ENCODE measurements around the gene GNA15.

GNA15 gene

DNA sequence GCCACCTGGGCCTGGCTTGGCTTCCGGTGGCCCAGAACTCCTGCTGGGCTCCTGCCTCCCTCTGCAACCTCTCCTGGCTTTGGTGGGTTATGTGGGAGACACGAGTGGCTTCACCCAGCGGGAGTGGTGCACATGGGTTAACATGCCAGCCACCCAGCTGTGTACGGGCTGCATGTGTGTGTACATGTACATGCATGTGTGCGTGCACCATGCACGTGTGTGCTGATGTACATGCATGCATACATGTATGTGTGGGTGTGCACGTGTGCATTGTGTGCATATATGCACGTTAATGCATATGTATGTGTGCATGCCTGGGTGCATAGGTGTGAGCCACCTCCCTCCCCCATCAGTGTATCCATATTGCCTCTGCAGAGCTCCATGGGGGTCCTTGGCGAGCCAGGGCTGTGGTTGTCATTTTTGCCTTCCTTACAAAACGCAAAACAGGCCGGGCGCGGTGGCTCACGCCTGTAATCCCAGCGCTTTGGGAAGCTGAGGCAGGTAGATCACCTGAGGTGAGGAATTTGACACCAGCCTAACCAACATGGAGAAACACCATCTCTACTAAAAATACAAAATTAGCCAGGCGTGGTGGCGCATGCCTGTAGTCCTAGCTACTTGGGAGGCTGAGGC lies 29.2 kb upstream of the GNA15 start:
- DNase-seq = no peak
- WGBS (ENCODE audit: insufficient coverage) = 96% methylated on average over 11 of the region's 17 CpGs
- H3K4me3 ChIP-seq (ENCODE audit: control insufficient read depth in 1 of 7, extremely low read depth in 1 of 7, insufficient read depth in 4 of 7, low read depth in 2 of 7, low read length in 6 of 7) = no peak overlapping the region
- no peaks in the 10 kb centered on the region for H3K9me3 ChIP-seq (ENCODE audit: control extremely low read depth in 1 of 5, control insufficient read depth in 4 of 5, insufficient read depth in 2 of 5, low read depth in 1 of 5, low read length in 4 of 5)
- peaks cover 0 to 31% (median 6%) of the 10 kb centered on the region in 4 experiments for H3K4me1 ChIP-seq (ENCODE audit: control extremely low read depth in 1 of 4, control insufficient read depth in 4 of 4, insufficient read depth in 4 of 4, low read length in 3 of 4)
- H3K27me3 ChIP-seq (replicated peaks in 2 of 5; ENCODE audit: control insufficient read depth in 4 of 5, insufficient read depth in 5 of 5, low read length in 4 of 5) = no peaks in the 10 kb centered on the region
- H3K27ac ChIP-seq (ENCODE audit: insufficient read depth in 1 of 2, low read depth in 1 of 2, low read length in 2 of 2, poor library complexity in 1 of 2, severe bottlenecking in 2 of 2) = no peak overlapping the region
- peaks cover 0 to 2% (median 0%) of the 10 kb centered on the region in 4 experiments for H3K36me3 ChIP-seq (ENCODE audit: control insufficient read depth in 4 of 4, insufficient read depth in 4 of 4, low read length in 3 of 4)
- ChIA-PET POLR2A (interaction anchor here (1.1 kb wide), 1 partner anchor 26 kb away, joined by 4 read pairs; no protein-coding TSS in a partner anchor), CTCF (interaction anchor here (1.2 to 12.3 kb wide), 8 partner anchors 8 to 155 kb away, joined by 3 to 134 read pairs (median 20); no protein-coding TSS in a partner anchor)

DNA sequence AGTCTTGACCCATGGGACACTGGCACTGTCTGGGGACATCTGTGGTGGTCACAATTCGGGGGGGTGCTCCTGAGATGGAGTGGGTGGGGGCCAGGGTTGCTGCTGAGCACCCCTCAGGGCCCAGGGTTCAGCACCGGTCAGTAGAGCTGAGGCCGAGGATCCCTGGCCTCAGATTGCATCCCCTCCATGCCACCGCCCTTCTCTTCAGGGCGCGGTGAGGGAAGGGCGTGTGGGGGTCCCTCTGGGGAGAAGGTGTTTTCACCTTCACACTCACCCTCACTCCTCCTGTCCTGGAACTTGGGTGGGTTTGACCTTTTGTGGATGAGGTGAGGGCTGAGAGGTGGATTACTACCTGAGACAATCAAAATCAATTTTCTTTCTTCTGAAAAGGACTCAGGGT lies 28.2 kb upstream of the GNA15 start:
- DNase-seq = no peak
- Histone ChIP-seq H3K4me3 (ENCODE audit: control insufficient read depth in 1 of 7, extremely low read depth in 1 of 7, insufficient read depth in 4 of 7, low read depth in 2 of 7, low read length in 6 of 7) (no peak overlapping the region), H3K36me3 (ENCODE audit: control insufficient read depth in 4 of 4, insufficient read depth in 4 of 4, low read length in 3 of 4) (peaks cover 0 to 4% (median under 1%) of the 10 kb centered on the region in 4 experiments), H3K27me3 (replicated peaks in 2 of 5; ENCODE audit: control insufficient read depth in 4 of 5, insufficient read depth in 5 of 5, low read length in 4 of 5) (no peaks in the 10 kb centered on the region), H3K9me3 (ENCODE audit: control extremely low read depth in 1 of 5, control insufficient read depth in 4 of 5, insufficient read depth in 2 of 5, low read depth in 1 of 5, low read length in 4 of 5) (no peaks in the 10 kb centered on the region), H3K4me1 (ENCODE audit: control extremely low read depth in 1 of 4, control insufficient read depth in 4 of 4, insufficient read depth in 4 of 4, low read length in 3 of 4) (peaks cover 0 to 31% (median 6%) of the 10 kb centered on the region in 4 experiments), H3K27ac (ENCODE audit: insufficient read depth in 1 of 2, low read depth in 1 of 2, low read length in 2 of 2, poor library complexity in 1 of 2, severe bottlenecking in 2 of 2) (no peak overlapping the region)
- ChIA-PET CTCF (interaction anchor here (0.7 to 12.3 kb wide), 8 partner anchors 9 to 243 kb away, joined by 3 to 134 read pairs (median 14); no protein-coding TSS in a partner anchor), POLR2A (no interaction called here)
- WGBS (ENCODE audit: insufficient coverage) = 100% methylated on average over 2 of the region's 7 CpGs

DNA sequence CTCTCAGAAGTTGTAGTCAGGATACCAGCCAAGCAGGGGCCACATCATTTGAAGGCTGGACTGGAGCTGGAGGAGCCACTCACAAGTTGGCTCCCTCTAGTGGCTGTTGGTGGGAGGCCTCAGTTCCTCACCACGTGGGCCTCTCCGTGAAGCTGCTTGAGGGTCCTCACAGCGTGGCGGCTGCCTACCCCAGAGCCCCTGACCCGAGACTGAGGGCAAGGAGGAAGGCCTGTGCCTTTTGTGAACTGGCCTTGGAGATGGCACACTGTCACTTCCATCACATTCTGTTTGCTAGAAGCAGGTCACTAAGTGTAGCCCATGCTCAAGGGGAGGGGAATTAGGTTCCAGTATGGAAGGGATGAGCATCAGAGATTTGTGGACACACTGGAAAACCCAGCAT lies 27.1 kb upstream of the GNA15 start:
- DNase-seq = peak; percentile 69 to 81 (median 73)
- POLR2A ChIA-PET = no interaction called here
- CTCF ChIA-PET = interaction anchor here (0.6 to 12.3 kb wide), 15 partner anchors 8 to 245 kb away, joined by 3 to 134 read pairs (median 4); partner anchors contain the start of gene GNA11
- H3K4me1 ChIP-seq (ENCODE audit: control extremely low read depth in 1 of 4, control insufficient read depth in 4 of 4, insufficient read depth in 4 of 4, low read length in 3 of 4) = peaks cover 0 to 27% (median 5%) of the 10 kb centered on the region in 4 experiments
- no peaks in the 10 kb centered on the region for H3K9me3 ChIP-seq (ENCODE audit: control extremely low read depth in 1 of 5, control insufficient read depth in 4 of 5, insufficient read depth in 2 of 5, low read depth in 1 of 5, low read length in 4 of 5)
- WGBS (ENCODE audit: insufficient coverage) = 31% methylated on average over 2 of the region's 5 CpGs
- H3K27ac ChIP-seq (ENCODE audit: insufficient read depth in 1 of 2, low read depth in 1 of 2, low read length in 2 of 2, poor library complexity in 1 of 2, severe bottlenecking in 2 of 2) = no peak overlapping the region
- no peaks in the 10 kb centered on the region for H3K27me3 ChIP-seq (replicated peaks in 2 of 5; ENCODE audit: control insufficient read depth in 4 of 5, insufficient read depth in 5 of 5, low read length in 4 of 5)
- no peak overlapping the region for H3K4me3 ChIP-seq (ENCODE audit: control insufficient read depth in 1 of 7, extremely low read depth in 1 of 7, insufficient read depth in 4 of 7, low read depth in 2 of 7, low read length in 6 of 7)
- H3K36me3 ChIP-seq (ENCODE audit: control insufficient read depth in 4 of 4, insufficient read depth in 4 of 4, low read length in 3 of 4) = peaks cover 0 to 8% (median 3%) of the 10 kb centered on the region in 4 experiments

DNA sequence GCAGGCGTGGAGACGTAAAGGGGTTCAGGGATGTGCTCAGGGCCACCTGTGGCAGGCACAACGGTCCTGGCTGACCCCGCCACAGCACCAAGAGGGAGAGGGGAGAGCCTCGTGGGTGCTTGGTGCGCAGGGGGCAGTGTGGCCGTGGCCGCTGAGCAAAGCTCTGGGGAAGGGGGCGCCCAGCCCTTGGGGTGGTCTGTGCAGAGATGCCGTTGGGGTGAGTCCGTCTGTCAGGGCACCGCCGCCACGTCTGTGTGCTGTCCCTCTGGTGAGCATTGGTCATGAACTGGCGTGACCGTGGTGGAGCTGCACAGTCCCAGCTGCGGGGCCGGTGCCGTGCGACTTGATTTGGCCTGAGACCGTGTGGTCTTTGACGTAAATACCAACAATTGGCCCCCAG lies 26.3 kb upstream of the GNA15 start:
- H3K36me3 ChIP-seq (ENCODE audit: control insufficient read depth in 4 of 4, insufficient read depth in 4 of 4, low read length in 3 of 4) = peaks cover 0 to 11% (median 3%) of the 10 kb centered on the region in 4 experiments
- H3K4me1 ChIP-seq (ENCODE audit: control extremely low read depth in 1 of 4, control insufficient read depth in 4 of 4, insufficient read depth in 4 of 4, low read length in 3 of 4) = peaks cover 0 to 21% (median 3%) of the 10 kb centered on the region in 4 experiments
- ChIA-PET POLR2A (no interaction called here), CTCF (interaction anchor here (1.3 to 12.3 kb wide), 8 partner anchors 7 to 157 kb away, joined by 4 to 134 read pairs (median 17); no protein-coding TSS in a partner anchor)
- no peaks in the 10 kb centered on the region for H3K27me3 ChIP-seq (replicated peaks in 2 of 5; ENCODE audit: control insufficient read depth in 4 of 5, insufficient read depth in 5 of 5, low read length in 4 of 5)
- 95% methylated on average over 21 of the region's 22 CpGs for WGBS (ENCODE audit: insufficient coverage)
- H3K27ac ChIP-seq (ENCODE audit: insufficient read depth in 1 of 2, low read depth in 1 of 2, low read length in 2 of 2, poor library complexity in 1 of 2, severe bottlenecking in 2 of 2) = no peak overlapping the region
- no peak overlapping the region for H3K4me3 ChIP-seq (ENCODE audit: control insufficient read depth in 1 of 7, extremely low read depth in 1 of 7, insufficient read depth in 4 of 7, low read depth in 2 of 7, low read length in 6 of 7)
- no peak for DNase-seq
- H3K9me3 ChIP-seq (ENCODE audit: control extremely low read depth in 1 of 5, control insufficient read depth in 4 of 5, insufficient read depth in 2 of 5, low read depth in 1 of 5, low read length in 4 of 5) = no peaks in the 10 kb centered on the region

DNA sequence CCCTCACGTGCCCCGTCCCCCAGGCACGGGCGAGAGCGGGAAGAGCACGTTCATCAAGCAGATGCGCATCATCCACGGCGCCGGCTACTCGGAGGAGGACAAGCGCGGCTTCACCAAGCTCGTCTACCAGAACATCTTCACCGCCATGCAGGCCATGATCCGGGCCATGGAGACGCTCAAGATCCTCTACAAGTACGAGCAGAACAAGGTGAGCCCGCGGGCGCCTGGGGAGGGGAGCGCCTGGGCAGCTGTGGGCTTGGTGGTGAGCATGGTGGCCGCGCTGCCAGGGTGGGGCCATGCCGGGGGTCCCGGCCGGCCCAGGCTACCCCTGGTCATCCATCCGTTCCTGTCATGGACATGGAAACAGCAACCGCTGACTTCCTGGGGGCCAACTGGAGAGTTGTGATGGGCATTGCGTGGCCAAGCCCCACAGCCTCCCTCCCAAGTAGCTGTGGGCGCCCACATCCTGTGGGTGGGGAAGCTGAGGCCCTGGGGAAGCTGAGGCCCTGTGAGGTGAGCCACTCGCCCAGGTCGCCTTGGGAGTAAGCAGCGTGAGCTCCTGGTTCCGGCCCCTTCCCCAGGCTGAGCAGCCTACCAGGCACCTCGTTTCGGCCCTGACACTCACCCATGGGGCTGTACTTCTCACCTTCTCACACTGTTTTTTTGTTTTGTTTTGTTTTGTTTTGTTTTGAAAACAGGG lies 25.6 kb upstream of the GNA15 start:
- peak in 1 of 3 donors; percentile 29 for DNase-seq
- H3K27me3 ChIP-seq (replicated peaks in 2 of 5; ENCODE audit: control insufficient read depth in 4 of 5, insufficient read depth in 5 of 5, low read length in 4 of 5) = no peaks in the 10 kb centered on the region
- 86% methylated on average over 32 of the region's 37 CpGs for WGBS (ENCODE audit: insufficient coverage)
- H3K27ac ChIP-seq (ENCODE audit: insufficient read depth in 1 of 2, low read depth in 1 of 2, low read length in 2 of 2, poor library complexity in 1 of 2, severe bottlenecking in 2 of 2) = no peak overlapping the region
- ChIA-PET POLR2A (no interaction called here), CTCF (interaction anchor here (0.6 to 12.3 kb wide), 9 partner anchors 8 to 158 kb away, joined by 3 to 134 read pairs (median 4); no protein-coding TSS in a partner anchor)
- peak overlapping the region in 1 of 7 experiments; percentile 25 for H3K4me3 ChIP-seq (ENCODE audit: control insufficient read depth in 1 of 7, extremely low read depth in 1 of 7, insufficient read depth in 4 of 7, low read depth in 2 of 7, low read length in 6 of 7)
- peaks cover 0 to 20% (median 3%) of the 10 kb centered on the region in 4 experiments for H3K4me1 ChIP-seq (ENCODE audit: control extremely low read depth in 1 of 4, control insufficient read depth in 4 of 4, insufficient read depth in 4 of 4, low read length in 3 of 4)
- H3K36me3 ChIP-seq (ENCODE audit: control insufficient read depth in 4 of 4, insufficient read depth in 4 of 4, low read length in 3 of 4) = peaks cover 0 to 11% (median 3%) of the 10 kb centered on the region in 4 experiments
- no peaks in the 10 kb centered on the region for H3K9me3 ChIP-seq (ENCODE audit: control extremely low read depth in 1 of 5, control insufficient read depth in 4 of 5, insufficient read depth in 2 of 5, low read depth in 1 of 5, low read length in 4 of 5)

DNA sequence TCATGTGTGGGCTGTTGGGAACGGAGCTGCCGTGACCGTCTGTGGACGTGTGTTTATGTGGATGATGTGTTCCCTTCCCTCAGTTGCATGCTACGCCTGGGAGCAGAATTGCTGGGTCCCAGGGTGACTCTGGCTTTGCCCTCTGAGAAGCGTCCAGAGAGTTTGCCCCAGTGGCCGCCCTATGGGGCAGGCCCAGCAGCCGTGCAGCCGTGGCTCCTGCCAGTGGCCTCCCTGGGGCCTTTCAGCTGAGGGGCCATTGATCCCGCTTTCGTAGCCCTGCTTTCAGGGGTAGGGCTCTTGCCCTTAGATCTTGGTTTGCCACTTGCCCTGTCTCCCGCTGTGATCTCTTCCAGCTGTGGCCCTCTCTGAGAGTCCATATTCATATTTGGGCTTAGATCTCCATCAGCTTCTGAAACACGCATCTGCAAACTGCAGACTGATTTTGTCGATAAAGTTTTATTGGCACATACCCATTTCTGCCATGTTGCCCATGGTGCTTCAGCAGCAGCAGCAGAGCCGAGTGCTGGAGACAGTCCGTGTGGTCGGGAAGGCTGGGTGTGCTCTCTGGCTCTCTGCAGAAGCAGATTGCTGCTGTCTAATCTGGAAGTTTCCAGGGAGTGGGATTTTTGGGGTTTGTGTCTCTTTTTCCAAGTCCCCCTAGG lies 24.1 kb upstream of the GNA15 start:
- H3K27me3 ChIP-seq (replicated peaks in 2 of 5; ENCODE audit: control insufficient read depth in 4 of 5, insufficient read depth in 5 of 5, low read length in 4 of 5) = no peaks in the 10 kb centered on the region
- no peak for DNase-seq
- H3K4me1 ChIP-seq (ENCODE audit: control extremely low read depth in 1 of 4, control insufficient read depth in 4 of 4, insufficient read depth in 4 of 4, low read length in 3 of 4) = peaks cover 0 to 20% (median 3%) of the 10 kb centered on the region in 4 experiments
- H3K4me3 ChIP-seq (ENCODE audit: control insufficient read depth in 1 of 7, extremely low read depth in 1 of 7, insufficient read depth in 4 of 7, low read depth in 2 of 7, low read length in 6 of 7) = no peak overlapping the region
- no peak overlapping the region for H3K27ac ChIP-seq (ENCODE audit: insufficient read depth in 1 of 2, low read depth in 1 of 2, low read length in 2 of 2, poor library complexity in 1 of 2, severe bottlenecking in 2 of 2)
- H3K36me3 ChIP-seq (ENCODE audit: control insufficient read depth in 4 of 4, insufficient read depth in 4 of 4, low read length in 3 of 4) = peaks cover 0 to 16% (median 3%) of the 10 kb centered on the region in 4 experiments
- ChIA-PET POLR2A (no interaction called here), CTCF (interaction anchor here (12.3 kb wide), 1 partner anchor 151 kb away, joined by 134 read pairs; no protein-coding TSS in a partner anchor)
- WGBS (ENCODE audit: insufficient coverage) = 96% methylated on average over 16 of the region's 17 CpGs
- no peaks in the 10 kb centered on the region for H3K9me3 ChIP-seq (ENCODE audit: control extremely low read depth in 1 of 5, control insufficient read depth in 4 of 5, insufficient read depth in 2 of 5, low read depth in 1 of 5, low read length in 4 of 5)
